Ureter (tissue), 1 donor: ENCODE measurements around the gene RHOA. TPM values are rescaled to one million over a fixed set of nuclear protein-coding genes. Genes with fewer than 3 reads are reported as not detected.

Source experiments
- DNase-seq: peaks from one replicate; pipeline ENCODE4 v3.0.0-alpha.2; 2020; ENCODE audit warnings: low spot score
- total RNA-seq: library from RNA; stranded (reverse); gene quantifications from one replicate; pipeline ENCODE4 v1.2.4, GENCODE V29; 2023
- donor health status: DM: yes; HTN: yes; CAD: no.

RHOA gene
- 379 TPM for total RNA-seq

DNA sequence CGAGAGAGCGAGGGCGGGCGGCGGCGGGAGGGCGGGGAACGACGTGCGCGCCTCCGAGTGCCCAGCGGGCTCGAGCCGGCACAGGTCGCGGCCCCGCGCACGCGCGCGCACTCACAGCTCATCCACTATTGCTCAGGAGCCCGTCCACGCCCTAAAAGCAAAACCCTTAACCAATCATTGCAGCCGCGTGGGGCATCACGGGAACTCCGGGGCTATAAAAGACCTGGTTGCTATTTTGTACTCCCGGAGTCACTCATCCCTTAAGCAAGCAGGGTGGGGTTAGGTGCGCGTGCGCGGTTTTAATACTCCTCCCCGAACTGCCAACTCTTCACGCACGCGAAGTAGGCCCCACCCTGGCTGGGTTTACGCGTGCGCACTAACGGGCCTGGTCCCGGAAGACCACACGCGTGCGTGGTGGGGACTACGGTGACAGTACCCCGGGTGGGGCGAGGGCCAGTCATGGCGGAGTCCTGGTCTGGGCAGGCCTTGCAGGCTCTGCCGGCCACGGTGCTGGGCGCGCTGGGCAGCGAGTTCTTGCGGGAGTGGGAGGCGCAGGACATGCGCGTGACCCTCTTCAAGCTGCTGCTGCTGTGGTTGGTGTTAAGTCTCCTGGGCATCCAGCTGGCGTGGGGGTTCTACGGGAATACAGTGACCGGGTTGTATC, at the start of gene RHOA, which contains the start of gene TCTA:
TSS of gene RHOA (minus strand) at position 9 of the 664 bp plus-strand sequence. CDS start 36,387 bp downstream, outside the sequence.
TSS of gene TCTA (plus strand) at position 456 of the 664 bp plus-strand sequence. CDS start at position 460, 4 bp downstream.
- DNase-seq, result peak; percentile 99

DNA sequence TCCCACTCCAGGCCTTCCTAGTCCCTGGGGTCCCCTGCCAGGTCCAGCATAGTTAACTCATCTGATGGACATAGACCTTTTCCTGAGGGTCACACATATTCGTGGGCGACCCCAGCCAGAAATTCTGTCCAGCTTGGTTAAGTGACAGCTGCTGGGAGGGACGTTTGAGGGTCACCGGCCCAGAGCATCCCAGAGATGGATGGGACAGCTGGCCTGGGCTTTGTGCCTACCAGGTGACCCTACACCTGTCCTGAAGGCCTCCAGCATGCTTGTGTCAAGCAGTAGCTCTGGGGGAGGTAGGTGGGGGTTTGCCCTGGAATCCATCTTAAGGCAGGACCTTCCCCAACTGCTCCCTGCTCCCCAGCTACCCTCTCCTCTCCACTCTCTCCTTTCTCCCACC, 49.2 kb upstream of the RHOA start:
- no peak for DNase-seq

DNA sequence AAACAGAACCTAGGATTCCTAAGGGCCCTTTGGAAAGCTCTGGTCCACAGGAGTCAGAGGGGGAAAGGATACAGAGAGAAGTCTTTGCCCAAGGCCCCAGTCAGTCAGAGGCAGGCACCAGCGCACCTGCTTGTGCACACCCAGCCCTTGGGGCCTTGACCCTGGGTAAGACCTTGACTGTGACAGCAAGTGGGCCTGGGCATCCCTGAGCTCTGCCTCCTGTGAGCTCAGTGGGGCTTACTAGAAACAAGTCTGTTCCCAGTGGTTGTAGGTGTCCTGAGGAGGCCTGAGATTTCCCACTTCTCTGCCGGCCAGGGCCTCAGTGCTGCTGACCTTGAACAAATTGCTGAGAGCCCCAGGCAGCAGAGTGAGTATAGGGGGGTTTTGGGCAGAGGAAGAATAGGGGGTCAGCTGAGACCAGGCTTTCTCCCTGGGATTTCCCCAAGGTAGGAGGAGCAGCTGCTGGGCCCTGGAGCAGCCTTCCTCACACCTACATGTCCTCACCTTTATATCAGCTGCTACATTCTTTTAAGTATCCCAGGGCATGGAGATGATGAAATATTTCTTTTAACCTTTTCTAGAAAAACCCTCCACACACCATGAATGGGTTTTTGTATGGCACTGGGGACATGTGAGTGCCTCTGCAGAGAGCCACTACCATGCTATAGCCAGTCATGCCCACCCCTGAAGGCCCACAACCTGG, 48.6 kb upstream of the RHOA start:
- DNase-seq, result no peak

DNA sequence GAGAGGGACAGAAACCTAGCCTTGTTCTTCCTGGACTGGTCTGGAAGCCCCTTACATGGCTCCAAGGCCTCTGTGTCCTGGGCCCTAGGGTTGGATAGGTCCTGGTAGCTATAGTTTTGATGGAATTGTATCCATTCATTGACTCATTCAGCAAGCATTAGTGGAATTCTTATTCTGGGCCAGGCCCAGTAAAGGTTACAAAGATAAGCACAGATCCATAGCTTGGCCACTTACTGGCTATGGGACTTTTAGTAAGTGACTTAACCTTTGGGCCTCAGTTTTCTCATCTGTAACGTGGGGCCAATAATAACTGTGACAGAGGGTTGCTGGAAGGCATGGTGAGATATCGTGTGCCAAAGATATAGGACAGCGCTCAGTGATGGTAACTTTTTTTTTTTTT, 44.7 kb upstream of the RHOA start:
- no peak for DNase-seq

DNA sequence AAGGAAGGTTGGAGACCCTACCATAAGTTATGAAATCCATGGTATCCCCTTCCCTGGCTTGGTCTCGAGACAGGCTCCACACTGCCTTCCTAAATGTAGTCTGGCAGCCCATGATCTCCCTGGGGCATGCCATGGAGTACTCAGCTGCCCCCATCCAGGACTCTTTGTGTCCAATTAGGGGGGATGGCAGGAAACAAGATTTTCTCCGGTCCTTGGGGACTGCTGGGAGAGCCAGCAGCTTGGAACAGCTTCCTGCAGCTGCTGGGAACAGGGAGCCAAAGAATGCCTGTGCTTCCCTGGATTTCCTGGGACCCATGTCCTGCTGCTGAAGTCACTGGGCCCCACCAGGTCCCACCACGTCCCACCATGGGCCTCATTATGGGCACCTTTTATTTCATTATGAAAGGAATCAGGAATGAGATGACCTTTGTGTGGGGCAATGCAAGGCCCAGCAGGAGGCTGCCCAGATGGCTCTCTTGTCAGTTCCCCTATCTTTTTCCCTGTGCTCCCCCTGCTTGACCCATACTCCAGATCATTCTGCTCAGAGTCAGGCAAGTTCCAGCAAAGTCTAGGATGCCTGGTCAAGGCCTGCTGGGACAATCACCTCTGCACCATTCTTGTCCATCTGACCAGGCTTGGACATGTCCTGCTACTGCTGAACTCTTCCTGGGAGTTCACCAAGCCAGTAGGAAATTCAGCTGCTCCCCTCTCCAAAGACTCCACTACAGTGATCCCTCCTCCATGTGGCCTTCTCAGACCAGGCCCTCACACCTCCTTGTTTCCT, 43.3 kb upstream of the RHOA start:
- DNase-seq, result no peak

DNA sequence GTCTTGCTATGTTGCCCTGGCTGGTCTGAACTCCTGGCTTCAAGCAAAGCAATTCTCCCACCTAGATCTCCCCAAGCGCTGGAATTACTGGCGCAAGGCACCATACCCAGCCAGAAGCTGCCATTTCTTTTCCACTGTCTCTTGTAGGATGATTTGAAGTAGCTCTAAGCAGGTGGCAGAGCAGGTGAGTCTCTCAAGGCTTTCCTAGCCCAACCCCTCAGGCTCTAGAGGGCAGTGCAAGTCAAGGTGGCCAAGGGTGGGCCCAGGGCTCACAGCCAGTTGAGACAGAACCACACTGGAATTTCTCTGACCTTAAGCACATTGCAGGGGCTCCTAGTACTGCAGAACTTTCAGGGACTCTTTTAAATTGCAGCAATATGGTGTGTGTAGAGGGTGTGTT, 42.7 kb upstream of the RHOA start:
- no peak for DNase-seq

DNA sequence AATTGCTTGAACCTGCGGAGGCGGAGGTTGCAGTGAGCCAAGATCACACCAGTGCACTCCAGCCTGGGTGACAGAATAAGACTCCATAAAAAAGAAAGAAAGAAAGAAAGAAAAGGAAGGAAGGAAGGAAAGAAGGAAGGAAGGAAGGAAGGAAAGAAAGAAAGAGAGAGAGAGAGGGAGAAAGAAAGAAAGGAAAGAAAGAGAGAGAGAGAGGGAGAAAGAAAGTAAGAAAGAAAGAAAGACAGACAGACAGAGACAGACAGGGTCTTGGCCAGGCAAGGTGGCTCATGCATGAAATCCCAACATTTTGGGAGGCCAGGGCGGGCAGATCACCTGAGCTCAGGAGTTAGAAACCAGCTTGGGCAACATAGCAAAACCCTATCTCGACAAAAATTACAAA, 41.8 kb upstream of the RHOA start:
- no peak for DNase-seq

DNA sequence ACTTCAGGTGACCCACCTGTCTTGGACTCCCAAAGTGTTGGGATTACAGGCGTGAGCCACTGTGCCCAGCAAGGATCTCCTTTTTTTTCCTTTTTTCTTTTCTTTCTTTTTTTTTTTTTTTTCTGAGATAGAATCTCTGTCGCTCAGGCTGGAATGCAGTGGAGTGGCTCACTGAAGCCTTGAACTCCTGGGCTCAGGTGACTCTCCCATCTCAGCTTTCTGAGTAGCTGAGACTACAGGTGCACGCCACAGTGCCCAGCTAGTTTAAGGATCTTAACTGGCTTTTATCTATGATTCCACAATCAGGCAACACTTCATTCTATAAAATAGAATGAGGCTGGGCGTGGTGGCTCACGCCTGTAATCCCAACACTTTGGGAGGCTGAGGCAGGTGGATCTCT, 33.6 kb upstream of the RHOA start:
- DNase-seq, result no peak

DNA sequence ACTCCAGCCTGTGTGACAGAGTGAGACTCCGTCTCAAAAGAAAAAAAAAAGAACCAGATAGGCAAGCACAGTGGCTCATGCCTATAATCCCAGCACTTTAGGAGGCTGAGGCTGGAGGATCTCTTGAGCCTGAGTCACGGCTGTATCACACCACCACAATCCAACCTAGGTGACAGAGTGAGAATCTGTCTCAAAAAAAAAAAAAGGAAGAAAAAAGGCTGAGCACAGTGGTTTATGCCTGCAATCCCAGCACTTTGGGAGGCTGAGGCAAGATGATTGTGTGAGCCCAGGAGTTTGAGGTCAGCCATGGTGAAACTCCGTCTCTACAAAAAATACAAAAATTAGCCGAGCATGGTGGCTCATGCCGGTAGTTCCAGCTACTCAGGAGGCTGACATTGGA, 23.0 kb upstream of the RHOA start:
- no peak for DNase-seq

DNA sequence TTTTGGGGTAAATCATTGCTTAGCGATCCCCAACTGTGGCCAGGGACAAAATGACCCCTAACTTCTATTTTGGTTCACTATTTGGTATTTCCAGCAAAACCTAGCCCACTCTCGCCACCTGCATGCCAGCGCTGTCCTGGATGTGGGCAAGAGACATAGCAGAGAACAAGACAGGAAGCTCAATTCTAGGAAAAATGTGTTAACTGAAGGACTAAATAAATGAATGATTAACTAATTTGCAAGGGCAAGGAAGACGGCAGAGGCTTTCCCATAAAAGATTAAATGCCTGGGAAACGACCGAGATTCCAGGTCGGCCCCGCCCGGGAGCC, 16.9 kb upstream of the RHOA start:
- no peak for DNase-seq

DNA sequence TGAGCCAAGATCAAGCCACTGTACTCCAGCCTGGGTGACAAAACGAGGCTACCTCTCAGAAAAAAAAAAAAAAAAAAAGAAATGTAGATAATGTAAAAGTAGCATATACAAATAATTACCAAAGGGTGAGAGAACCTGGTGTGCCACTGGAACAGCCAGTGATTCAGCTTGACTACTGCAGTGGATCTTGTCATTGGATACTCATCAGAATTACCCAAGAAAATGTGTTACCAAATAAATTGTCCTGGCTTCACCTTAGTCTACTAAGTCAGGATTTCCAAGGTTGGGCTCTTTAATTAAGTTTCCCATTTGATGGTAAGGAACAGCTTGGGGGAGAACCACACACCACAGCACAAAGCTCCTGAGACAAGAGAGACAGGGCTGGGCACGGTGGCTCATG, 15.8 kb upstream of the RHOA start:
- DNase-seq, result no peak

DNA sequence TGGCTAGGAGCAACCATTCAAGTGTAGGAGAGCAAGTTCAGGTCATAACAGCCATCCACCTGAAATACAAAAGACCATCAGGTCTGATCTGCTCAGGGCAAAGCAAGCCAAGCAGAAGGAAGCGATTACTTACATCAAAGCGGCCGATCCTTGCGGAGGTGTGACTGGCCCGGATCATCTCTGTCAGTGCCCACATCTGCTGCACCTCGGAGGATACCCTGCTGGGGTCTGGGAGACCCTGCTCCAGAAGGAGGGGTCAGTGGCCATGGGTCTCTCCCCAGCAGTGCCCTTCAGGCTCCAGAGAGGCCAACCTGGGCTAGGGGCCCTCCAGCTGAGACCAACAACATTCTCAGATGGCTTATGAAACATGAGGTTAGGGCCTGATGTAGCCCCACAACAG, 13.0 kb upstream of the RHOA start:
- no peak for DNase-seq

DNA sequence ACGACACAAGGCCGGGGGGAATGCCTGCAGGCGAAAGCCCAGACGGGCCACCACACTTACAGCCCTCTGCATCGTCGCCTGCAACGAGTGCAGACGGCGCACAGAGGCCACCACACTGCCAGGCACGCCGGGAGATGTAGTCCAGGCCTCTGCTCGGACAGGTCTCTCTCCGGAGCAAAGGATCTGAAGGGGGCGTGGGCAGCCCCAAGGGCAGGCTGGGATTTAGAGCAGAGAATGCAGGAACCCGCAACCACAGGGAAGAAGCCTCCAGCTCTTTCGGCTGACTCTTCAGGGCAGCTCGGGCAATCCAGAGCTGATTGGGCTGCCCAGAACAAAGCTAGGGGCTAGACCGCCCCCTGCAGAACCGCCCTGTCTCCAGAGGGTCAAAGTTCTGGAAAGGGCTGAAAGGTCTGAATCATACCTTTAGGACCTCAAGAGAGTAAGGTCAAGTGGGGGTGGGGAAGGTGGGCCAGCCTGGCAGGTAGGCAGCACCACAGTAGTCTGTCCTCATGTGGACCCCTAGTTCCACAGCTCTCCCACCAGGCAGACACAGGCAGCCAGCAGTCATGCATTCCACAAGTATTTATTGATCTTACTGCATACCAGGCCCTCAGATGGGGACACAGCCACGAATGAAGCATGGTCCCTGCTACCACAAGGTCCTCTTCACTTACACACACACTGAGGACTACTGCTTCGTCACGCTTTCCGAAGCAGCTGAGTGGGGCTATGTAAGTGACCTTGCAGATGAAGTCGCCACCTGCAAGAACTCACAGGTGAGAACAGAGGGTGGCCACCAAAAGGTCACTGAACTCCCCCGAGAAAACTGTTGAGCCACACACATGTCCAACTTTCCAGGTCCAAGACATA, 10.8 kb upstream of the RHOA start, which contains the start of gene AMT:
TSS of gene AMT (minus strand) at position 95 of the 870 bp plus-strand sequence. CDS start at position 72, 23 bp downstream.
- peak; percentile 68 for DNase-seq

DNA sequence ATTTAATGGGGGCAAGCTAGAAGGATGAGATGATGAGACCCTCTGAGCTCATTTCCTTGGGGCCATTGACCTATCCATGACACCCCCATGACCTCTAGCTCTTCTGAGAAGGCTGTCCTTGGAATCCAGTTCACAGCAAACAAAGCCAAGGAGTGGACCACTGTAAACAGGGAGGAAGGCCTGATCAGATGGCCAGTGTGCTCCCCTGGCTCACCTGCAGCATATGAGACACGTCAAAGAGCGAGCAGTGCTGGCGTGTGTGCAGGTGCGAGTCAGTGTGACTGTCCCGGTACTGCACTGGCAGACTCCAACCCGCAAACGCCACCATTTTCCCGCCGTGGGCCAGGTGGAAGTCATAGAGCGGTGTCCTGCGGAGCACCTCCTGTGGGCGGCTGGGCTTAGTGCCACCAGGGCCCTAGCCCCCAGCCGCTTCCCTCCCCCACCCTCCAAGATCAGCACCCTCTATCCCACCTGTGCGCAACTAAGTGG, 10.2 kb upstream of the RHOA start:
- DNase-seq, result no peak

DNA sequence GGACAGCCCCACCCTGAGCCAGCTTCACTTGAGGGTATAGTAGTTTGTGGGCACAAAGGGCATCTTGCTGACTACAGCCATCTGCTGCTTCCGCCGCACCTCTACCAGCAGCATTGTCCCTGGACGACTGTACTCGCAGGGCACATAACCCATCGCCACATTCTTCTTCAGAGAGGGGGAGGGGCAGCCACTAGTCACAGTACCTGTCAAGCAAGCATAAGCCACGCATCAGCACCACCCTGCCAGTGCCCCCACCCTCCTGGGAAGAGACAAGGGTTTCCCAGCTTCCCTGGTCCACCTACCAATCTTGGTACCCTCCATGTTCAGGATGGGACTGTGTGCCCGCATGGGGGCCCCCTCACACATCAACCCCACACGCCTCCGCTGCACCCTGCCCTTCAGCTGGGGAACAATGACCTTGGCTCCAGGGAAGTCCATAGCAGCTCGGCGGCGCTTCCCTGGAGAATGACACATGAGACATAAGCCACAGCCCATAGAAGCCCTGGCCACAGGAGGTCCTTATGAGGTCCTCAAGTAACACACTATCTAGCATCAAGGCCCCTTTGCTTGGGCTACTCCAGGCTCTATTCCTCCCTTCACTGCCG, 5.8 kb upstream of the RHOA start:
- no peak for DNase-seq

DNA sequence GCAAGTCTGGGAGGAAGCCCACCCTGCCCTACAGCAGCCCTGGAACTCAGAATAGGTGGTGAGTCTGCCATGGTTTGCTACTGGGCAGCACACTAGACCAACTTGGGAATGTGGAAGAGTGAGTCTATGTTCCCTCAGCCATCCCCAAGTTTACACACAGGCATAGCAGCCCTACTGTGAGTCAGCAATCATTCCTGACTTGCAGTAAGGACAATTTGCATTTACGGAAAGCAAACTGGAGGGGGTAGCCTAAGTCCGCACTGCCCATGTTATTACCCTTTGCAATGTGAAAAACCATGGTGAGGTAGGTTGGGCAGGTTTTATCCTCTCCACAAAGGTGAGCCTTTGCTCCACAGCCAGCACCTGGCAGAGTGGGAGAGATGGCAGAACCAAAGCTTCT, 5.1 kb upstream of the RHOA start:
- no peak for DNase-seq

DNA sequence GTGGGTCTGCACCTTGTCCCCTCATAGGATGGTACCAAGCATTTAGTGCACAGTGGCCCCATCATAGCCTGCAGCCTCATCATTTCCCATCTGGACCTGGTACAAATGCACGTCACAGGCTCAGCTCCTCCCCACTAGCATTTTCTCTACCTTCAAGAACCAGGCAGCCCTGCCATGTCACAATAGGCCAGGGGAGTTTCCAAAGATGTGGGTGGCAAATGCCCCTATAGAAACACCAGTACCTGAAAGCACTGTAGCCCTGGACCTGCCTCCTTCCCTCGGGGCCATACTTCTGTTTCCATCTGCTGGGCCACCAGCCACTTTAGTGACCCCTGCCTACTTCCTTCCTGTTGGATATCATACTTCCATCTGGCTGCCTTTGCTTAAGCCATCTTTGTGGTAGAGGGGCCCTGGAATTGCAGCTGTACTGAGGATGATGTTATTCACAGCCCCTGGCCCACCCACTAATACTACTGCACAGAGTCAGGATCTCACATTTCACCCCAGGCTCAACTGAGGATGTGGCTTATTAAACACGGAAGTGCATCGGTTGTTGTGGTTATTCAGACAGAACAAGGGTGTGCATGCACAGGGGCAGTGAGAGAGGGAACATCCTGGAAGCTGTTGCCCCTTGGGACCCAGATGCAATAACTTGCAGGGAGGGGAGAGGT, 4.3 kb upstream of the RHOA start:
- no peak for DNase-seq

DNA sequence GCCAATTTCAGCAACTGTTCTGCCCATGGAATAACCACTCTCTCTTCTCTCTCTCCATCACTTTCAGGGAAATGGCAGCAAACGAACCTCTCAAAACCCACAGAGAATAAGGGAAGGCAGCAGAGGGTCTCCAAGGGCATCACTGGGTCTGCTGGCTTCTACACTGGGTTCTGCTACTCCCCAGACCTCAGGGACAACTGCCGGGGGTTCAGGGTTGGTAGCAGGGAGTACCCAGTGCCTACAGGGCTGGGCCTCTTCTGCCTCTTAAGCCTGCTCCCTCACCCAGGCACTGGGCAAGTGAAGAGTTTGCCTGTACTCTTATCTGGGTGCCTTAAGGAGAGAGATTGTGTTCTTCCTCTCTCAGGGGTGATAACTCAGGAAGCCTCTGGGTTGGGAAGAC, 3.0 kb upstream of the RHOA start:
- no peak for DNase-seq

DNA sequence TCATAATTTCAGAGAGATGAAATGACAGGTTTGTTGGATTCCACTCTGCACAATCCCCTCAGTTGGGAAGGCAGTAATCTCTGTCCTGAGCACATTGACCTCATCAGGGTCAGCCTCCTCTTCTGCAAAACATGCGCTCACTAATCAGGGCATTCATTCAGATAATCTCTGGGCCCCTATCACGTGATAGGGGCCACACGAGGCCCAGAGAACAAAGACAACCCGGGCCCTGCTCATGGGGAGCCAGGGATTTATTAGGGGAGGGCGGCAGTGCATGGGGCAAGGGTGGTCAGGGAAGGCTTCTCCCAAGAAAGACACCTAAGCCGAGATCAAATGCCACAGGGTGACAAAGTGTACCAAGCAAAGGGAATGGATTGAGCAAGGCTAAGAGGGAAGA, 1.6 kb upstream of the RHOA start:
- no peak for DNase-seq

DNA sequence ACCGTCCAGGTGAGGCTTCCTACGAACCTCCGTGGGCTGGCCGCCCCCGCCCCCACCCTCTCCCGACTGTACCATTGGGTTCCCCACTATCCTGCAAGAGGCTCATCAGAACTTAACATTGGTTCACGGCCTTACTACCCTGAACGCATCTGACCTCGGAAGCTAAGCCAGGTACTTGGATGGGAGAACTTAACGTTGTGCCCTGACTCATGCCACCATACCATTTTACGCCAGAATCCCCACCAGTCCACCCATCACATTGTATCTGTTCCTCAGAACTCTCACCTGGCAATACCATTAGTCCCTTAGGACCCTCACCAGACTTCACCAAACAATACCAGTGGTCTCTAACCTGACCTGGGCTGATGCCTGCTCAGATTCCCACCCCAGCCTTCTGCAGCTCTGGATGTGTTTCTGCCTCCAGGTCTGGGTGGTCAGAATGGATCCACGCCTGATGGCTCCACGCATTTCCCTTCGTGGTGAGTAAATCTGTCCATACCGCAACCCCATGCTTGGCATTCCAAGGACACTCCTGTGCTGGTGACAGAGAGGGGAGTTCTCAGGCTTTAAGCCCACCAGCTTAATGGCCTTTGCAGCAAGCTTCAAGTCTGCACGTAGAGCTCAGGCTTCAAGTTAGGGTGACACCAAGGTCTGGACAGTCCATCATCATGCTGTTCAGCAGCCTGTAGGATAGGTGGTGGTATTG, 1.0 kb upstream of the RHOA start:
- DNase-seq, result no peak
